Right atrium auricular region (tissue), 2 donors: ENCODE measurements around the gene EPB41L4A. TPM values are rescaled to one million over a fixed set of nuclear protein-coding genes. Genes with fewer than 3 reads are reported as not detected.

Experiments
- DNase-seq: peaks from one replicate; pipeline ENCODE4 v3.0.0-alpha.2; 2019; ENCODE audit warnings: low spot score
- H3K27ac ChIP-seq, 2 donors: fragments of 200-600 bp; sonication (generic); 1 replicate in 1 of 2; 2 replicates in 1 of 2; pipeline ENCODE4 v1.5.1; 2016 to 2019
- H3K27me3 ChIP-seq, 2 donors: fragments of 200-600 bp; sonication (generic); one replicate each; pipeline versions ENCODE4 v1.5.1 to v1.6.0; 2017 to 2019
- H3K36me3 ChIP-seq: fragments of 200-600 bp; sonication (generic); one replicate; pipeline ENCODE4 v1.5.1; 2016
- H3K4me1 ChIP-seq, 2 donors: fragments of 200-600 bp; sonication (generic); one replicate each; pipeline versions ENCODE4 v1.5.1 to v1.6.0; 2017 to 2019
- H3K4me3 ChIP-seq, 2 donors: fragments of 200-600 bp; sonication (generic); 1 replicate in 1 of 2; 2 replicates in 1 of 2; pipeline ENCODE4 v1.5.1; 2017 to 2019; ENCODE audit warnings: mild to moderate bottlenecking in 1 of 2, moderate library complexity in 1 of 2
- H3K9me3 ChIP-seq, 2 donors: fragments of 200-600 bp; sonication (generic); one replicate each; pipeline ENCODE4 v1.5.1; 2019
- total RNA-seq, 2 donors: library from RNA; depleted of rRNA; stranded (reverse); fragments of >200 nt; gene quantifications; one replicate each; pipeline ENCODE4 v1.1.0, GENCODE V29; 2016
- TF ChIP-seq, protein P1 (sequence below), 2 donors: fragments of 200-600 bp; sonication (generic); IDR thresholded peaks; one replicate each; pipeline ENCODE4 v1.5.1; 2019; ENCODE audit warnings: antibody characterized with exemption in 2 of 2

Gene EPB41L4A
- total RNA-seq, 2 donors from 2014 or later, result 13.8 to 17.9 TPM

DNA sequence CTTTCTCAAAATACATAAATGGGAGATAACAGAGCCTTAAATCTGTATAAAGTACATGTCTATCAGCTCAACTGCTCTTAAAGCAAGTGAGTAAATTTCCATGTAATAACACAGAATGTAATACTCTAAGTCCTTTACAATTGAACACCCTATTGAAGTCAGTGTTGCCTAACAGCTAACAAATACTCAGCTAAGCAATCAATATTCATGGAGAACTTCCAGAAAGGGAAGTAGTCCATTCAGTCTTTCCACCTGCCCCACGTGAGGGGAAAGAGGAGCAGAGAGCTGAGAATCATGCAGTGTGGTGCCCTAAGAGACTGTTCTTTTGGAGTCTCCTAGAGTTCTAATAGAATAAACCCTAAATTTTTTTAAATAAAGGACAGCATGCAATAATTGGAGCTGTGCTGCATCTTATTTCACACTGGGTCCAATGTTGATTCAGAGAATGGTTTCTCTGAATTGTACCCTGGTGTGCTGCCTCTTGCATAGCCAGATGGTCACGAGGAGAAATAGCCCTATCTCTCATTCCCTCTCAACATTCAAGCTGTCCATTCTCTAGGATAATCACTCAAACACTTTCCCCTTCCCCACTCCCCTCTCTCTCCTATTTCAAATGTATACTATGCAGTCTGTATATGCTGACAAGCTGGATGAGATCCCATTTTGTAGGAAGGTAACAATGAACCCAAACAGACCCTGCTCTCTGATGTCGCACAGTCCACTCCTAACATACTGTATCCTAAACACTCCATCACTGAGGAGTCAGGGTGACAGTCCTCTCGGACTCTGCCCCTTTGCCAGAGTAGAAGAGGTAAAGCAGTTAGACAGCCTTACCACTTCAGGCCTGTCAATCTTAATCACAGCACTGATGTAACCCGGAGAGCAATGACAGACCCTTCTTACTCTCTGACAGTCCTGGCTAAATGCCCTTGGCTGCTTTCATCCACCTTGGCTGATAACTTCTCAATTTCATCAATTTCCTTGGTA is 134.8 kb downstream of the EPB41L4A start:
- no peaks in the 10 kb centered on the region for H3K27me3 ChIP-seq
- no peak overlapping the region for H3K4me3 ChIP-seq
- no peaks in the 10 kb centered on the region for H3K36me3 ChIP-seq
- TF ChIP-seq, protein P1, sequence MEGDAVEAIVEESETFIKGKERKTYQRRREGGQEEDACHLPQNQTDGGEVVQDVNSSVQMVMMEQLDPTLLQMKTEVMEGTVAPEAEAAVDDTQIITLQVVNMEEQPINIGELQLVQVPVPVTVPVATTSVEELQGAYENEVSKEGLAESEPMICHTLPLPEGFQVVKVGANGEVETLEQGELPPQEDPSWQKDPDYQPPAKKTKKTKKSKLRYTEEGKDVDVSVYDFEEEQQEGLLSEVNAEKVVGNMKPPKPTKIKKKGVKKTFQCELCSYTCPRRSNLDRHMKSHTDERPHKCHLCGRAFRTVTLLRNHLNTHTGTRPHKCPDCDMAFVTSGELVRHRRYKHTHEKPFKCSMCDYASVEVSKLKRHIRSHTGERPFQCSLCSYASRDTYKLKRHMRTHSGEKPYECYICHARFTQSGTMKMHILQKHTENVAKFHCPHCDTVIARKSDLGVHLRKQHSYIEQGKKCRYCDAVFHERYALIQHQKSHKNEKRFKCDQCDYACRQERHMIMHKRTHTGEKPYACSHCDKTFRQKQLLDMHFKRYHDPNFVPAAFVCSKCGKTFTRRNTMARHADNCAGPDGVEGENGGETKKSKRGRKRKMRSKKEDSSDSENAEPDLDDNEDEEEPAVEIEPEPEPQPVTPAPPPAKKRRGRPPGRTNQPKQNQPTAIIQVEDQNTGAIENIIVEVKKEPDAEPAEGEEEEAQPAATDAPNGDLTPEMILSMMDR (IDR thresholded peaks at IDR 0.05), result no peak
- H3K27ac ChIP-seq, result no peak overlapping the region
- no peak for DNase-seq
- H3K4me1 ChIP-seq, result peaks cover 0 to 8% of the 10 kb centered on the region in 2 donors
- H3K9me3 ChIP-seq, result no peaks in the 10 kb centered on the region

DNA sequence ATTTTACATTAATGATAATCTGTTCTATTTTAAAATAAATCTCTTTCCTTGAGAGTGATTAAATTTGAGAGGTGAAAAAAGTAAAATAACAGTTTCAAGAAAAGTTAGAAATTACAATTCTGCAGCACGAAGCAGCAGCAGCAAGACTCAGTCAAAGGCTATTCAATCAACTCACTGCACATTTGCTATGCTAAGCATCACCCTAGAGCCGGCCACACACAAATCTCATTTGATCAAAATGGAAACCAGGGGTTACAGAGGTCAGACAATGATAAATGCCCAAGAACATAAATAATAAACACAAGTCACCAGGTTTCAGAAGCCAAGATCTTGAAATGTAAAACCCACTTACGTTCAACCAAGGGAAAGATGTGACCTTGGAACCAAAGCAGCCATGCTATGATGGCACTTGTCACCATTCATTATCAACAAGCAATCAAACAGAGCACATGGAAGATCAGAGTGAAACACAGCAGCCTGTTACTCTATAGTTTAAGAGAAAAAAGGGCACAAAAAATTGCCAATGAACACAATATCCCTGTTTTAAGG is 136.0 kb downstream of the EPB41L4A start:
- Histone ChIP-seq H3K27me3 (no peaks in the 10 kb centered on the region), H3K4me3 (no peak overlapping the region), H3K36me3 (no peaks in the 10 kb centered on the region), H3K4me1 (peaks cover 0 to 8% of the 10 kb centered on the region in 2 donors), H3K27ac (no peak overlapping the region), H3K9me3 (no peaks in the 10 kb centered on the region)
- DNase-seq, result no peak
- TF ChIP-seq, protein P1 (IDR thresholded peaks at IDR 0.05), result no peak

DNA sequence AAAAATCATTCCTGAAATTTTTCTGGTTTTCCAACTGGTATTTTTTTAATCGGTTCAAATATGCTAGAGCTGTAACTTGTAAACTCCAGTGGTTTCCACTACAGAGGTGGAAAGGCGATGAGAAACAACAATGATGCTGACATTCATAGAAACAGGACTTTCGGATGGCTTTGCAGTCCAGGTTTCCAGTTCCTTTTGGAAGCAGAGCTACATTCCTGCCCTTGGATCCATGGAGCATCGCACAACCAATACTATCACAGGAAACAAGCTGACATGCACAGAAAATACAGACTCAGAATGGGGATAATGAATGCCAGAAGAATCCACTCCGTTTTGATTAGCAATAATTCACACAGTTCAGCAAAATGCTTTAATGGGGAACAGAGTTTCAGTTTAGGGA is 140.0 kb downstream of the EPB41L4A start:
- H3K9me3 ChIP-seq, result no peaks in the 10 kb centered on the region
- no peak for DNase-seq
- peaks cover 0 to 2% of the 10 kb centered on the region in 2 donors for H3K4me1 ChIP-seq
- no peak overlapping the region for H3K4me3 ChIP-seq
- H3K27me3 ChIP-seq, result no peaks in the 10 kb centered on the region
- TF ChIP-seq, protein P1 (IDR thresholded peaks at IDR 0.05), result no peak
- H3K36me3 ChIP-seq, result no peaks in the 10 kb centered on the region
- H3K27ac ChIP-seq, result no peak overlapping the region

DNA sequence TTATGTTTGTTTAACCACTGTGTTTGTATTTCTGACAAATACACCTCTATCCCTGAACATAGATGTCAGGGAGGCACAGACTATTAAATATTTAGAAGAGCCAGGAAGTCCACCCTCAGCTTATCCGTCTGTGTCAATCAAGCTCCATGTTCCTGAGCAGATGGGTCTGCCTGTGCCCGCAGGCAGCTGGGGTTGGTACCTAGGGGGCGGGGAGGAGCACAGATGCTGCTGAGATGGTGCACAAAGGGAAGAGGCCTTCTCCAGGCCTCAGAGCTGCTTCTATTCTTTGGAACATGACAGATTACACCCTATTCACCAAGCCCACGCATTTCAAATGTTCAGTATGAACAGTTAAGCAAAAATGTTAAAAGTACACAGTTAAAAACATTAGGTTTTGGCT is 142.1 kb downstream of the EPB41L4A start:
- DNase-seq, result no peak
- H3K36me3 ChIP-seq, result no peaks in the 10 kb centered on the region
- H3K27me3 ChIP-seq, result no peaks in the 10 kb centered on the region
- peaks cover 0 to 5% of the 10 kb centered on the region in 2 donors for H3K4me1 ChIP-seq
- H3K9me3 ChIP-seq, result no peaks in the 10 kb centered on the region
- no peak overlapping the region for H3K27ac ChIP-seq
- no peak overlapping the region for H3K4me3 ChIP-seq
- TF ChIP-seq, protein P1 (IDR thresholded peaks at IDR 0.05), result no peak

DNA sequence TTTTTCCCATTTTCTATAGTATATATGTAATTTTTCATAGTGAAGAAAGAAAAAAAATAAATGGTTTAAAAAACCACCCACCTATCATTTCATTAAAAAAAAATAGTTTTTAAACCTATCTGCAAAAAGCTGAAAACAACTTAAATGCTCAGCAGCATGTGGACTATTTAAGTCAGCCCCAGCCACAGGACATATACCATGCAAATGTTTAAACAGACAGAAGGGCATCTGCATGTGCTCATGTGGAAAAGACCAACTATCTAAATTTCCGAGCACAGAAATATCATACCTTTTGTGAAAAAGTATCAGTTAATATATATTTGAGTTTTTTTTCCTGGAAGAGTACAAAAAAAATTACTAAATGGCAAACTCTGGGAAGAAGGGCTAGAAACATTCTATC is 143.4 kb downstream of the EPB41L4A start:
- Histone ChIP-seq H3K4me1 (peaks cover 0 to 14% of the 10 kb centered on the region in 2 donors), H3K27me3 (no peaks in the 10 kb centered on the region), H3K9me3 (no peaks in the 10 kb centered on the region), H3K36me3 (no peaks in the 10 kb centered on the region), H3K4me3 (no peak overlapping the region), H3K27ac (no peak overlapping the region)
- DNase-seq, result no peak
- TF ChIP-seq, protein P1 (IDR thresholded peaks at IDR 0.05), result no peak
